Activated T-cell treated with anti-CD3 and anti-CD28 coated beads, Interleukin-2, amount 50 U/mL, for 1 hour (primary cell): Measurements from ENCODE around the gene CDX1.

Experiments used
- DNase-seq: peaks from one replicate; pipeline ENCODE4 v3.0.0-alpha.2; 2020

The CDX1 gene

DNA sequence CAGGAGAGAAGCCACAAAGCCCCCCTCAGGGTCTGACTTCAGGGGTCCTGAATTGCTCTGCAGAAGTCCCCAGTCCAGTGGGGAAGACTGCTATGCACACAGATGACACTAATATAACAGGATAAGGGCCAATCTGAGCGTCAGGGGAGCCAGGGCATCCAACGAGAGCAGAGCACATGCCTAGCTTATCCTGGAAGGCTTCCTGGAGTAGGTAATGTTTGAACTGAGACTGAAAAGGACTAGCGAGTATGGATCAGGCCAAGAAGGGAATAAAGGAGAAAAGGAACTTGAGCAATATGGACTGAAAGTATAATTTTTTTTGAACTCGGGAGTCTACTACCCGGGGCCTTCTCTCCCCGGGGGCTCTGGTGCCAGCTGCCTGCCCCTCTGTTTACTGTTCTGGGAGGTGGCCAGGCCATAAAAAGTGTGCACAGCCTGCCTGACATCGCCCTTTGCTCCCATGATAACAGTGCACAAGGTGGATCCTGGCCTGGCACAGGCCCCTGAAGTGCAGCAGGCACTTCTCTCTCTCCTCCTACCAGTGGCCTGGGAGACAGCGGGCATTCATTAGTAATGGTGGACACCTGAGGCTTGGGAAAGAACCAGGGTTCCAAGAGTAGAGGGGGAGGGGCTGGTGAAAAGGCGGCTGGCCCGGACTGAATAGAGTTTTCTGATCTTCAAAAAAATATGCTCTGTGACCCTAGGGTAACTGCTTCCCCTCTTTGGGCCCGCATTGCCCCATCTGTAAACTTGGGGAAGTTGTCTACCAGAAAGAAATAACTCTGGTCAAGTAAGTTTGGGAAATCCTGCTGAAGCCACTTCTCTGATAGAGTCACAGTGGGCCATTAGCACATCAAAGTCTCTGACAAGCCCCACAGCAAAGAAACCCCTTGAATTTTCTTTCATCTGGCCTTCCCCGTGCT lies 18.7 kb downstream of the CDX1 start:
- DNase-seq: no peak

DNA sequence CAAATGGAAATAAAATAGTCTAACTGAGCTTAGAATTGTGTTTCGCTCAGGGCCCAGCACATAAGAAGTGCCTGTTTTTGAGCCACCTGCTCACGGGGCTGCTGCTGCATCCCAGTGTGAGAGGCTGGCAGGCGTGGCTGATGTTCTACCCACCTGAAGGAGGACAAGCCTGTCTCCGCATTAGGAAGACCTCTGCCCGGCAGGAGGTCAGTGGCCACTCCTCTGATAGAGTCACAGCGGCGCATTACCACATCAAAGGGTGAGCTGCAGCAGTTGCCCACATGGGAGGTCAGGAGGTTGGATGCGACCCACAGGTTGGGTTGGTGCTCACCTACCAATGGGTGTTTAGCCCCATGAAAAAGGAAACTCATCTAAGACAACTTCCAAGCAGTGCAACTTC lies 19.6 kb downstream of the CDX1 start:
- no peak for DNase-seq

DNA sequence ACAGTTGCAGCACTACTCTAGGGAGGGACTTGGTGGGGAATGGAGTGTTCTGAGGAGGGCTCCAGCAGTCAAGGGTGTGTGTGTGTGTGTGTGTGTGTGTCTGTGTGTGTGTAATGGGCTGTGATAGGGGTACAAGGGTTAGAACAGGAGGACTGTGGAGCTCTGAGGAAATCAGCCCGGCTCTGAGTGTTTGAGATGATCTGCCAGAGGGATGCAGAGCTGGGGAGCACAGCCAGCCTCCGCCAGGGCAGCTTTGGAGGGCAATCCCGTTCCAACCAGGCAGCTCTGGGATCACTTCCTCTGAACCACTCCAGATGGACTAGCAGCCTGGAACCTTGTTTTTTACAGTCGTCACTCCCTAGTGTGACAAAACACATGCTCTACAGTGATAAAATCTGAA lies 20.3 kb downstream of the CDX1 start:
- no peak for DNase-seq

DNA sequence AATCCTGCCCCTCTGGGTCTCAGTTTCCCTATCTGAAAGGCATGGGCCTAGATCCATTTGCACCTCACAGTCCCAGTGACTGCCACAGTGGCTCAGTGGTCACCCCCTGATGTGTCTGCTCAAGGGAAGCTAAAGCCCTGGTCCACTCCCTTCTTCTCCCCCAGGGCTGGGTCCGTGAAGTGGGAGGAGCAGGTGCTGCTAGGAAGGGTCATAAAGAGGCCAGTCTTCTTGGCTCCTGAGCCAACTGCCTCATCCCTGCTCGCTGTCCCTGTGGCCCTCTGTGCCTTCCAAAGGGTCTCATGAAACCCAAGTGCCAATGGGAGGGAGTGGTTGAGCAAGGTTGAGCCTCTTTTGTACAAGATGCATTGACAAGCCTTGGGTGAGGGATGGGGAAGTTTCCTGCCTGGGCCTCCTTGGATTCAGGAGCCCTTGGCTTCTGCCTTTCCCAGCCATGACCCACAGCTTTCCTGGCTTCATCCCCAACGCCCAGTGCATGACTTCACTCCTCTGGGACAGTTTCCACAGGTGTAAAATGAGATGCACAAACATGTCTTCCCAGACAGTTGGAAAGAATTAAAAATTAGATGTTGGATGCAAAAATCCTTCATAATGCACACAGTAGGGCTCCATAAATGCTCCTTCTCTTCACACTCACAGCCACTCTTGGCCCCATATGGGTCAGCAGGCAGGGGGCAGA lies 21.7 kb downstream of the CDX1 start:
- no peak for DNase-seq

DNA sequence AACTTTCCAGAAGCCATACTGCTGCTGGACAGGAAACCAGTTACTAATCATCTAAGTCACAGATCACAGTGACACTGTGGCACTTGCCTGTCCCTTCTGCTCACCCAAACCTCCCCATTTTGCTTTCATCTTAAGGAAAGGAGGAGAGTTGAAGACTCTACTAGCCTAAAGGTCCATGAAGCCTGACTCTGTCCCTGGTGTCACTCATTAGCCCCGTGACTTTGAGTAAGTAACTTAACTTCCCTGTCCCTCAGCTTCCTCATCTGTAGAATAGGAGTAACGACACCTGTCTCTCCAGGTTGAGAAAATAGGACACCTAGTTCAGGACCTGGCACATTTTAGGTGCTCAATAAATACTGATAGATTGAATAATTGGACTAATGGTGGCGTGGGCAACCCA lies 22.7 kb downstream of the CDX1 start:
- no peak for DNase-seq

DNA sequence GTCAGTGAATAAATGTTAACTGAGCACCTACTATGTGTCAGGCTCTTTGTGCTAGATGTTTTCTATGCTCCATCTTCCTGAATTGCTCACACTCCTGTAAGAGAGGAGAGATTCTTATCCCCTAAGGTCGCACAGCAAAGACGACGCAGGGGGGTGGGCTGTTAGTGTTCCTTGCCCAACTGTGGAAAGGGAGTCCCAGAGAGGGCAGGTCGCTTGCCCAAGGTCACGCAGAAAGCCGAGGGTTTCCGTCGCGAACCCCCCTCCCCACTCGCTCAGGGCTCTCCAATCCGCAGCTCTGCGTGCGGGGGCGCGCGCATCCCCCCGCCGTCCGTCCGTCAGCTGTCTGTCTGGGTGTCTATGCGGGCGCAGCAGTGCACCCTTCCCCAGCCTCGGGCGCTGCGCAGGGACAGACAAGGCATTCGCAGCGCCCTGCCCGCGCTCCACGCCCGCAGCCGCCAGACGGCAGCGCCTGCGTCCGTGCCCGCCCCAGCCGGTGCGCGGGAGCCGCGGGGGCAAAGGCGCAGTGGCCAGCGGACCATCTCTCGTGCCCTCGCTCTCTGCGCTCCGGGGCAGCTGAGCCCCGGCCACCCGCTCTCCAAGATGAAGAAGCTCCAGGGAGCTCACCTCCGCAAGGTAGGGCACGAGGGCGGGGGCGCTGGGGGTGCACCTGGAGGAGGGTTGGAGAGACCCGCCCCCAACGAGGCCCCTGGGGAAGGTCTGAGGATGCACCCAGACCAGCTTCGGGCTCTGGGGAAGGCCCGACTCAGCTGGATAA lies 23.3 kb downstream of the CDX1 start, which contains the start of gene SLC6A7:
Gene SLC6A7, plus strand, starts transcription at position 335 of the 775 bp plus-strand sequence. Its CDS starts 266 bp downstream, at position 601.
- DNase-seq: no peak

DNA sequence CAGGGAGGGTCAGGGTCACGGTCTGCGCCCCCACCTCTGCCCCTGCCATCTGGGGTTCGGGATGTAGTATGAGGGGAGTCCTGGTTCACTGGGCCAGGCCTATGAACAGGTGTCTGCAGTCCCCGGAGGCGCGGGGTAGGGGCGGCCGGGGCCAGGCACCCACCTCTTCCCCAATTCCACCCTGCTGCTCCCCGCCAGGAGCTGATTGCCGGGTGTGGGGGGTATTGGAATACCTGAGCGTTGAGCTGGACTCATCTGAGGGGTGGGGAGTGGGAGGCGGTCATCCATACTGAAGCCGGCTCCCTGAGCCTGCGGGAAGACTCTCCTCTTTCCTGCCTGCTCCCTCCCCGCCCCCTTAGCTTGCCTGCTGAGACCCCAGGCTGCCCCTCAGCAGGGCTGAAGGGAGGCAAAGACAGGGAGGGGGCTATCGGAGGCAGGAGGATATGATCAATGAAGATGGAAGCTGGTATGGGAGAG lies 24.0 kb downstream of the CDX1 start:
- no peak for DNase-seq

DNA sequence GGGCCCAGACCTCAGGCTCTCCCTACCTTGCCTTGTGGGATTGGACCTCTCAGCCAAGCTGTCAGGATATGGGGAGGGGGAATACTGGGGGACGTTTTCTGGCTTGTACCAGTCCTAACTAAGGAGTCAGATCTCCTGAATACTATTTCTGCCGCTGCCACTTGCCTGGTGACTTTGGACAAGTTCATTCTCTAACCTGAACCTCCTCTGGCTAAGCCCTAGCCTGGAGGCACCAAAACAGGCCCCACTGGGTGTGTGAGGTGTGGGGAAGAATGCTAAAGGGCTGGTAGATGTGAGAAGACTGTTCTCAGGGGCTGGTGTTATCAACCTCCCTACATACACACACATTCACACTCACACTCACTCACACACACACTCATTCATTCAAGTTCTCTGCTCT lies 24.4 kb downstream of the CDX1 start:
- no peak for DNase-seq

DNA sequence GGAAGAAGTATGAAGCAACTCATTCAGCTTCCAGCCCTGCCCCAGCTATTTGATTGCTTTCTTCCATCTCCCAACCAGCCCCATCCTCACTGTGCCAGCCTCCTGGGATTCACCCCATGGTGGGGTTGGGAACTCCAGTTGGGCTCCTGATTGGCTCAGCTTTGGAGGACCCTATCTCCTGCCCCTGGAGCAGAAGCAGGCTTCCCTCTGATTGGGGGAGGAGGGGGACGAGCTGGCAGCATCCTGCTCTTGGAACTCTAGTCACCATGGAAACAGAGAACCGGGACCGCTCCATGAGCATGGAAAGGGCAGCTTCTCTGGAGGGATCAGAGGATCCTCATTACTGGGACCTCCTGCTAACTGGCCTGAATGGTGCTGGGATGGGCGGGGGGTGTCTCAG lies 25.9 kb downstream of the CDX1 start:
- DNase-seq: no peak

DNA sequence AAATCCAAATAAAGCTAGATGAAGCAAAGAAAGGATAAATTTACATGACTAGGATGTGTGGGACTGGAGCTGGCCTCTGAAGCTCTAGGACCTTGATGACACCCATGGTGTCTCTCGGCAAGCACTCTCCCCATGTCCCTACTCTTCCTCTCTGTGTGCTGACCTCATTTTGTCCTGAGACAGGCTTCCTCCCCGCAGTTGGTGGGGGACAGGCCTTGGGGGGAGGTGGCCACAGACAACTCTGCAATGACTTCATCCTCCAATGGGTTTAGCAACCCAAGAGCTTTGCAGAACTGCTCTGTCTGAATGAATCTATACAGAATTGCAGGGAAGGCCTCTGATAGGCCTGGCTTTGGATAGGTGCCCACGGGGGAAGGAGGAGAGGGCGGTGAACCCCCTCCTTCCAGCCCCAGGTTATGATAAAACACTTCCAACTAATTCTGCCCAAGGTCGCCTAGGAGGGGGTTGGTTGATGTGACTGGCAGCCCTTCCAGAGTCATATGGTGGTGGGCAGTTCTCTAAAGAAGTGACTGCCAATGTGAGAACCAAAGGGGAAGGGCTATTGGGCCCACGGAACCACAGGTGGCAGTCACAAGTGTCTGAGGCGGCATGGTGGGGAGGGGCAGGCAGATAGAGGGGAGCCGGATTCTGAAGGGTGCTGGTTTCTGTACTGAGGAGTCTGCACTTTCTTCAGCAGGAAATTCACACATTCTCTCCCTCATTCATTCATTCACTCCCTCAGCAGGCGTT lies 29.3 kb downstream of the CDX1 start:
- DNase-seq: no peak

DNA sequence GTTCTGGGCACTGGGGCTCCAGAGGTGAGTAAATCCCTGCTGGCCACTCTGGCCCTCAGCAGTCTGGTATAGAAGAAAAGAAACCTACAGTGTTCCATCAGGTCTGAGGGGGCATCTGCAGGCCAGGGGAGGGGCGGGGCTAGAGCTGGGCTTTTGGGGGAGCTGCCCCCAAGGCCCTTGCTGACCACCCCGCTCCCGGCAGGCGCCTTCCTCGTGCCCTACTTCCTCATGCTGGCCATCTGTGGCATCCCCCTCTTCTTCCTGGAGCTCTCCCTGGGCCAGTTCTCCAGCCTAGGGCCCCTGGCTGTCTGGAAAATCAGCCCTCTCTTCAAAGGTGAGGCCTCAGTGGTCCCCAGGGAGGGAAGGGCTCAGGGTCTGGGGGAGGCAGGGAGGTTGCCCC lies 29.9 kb downstream of the CDX1 start:
- DNase-seq: no peak

DNA sequence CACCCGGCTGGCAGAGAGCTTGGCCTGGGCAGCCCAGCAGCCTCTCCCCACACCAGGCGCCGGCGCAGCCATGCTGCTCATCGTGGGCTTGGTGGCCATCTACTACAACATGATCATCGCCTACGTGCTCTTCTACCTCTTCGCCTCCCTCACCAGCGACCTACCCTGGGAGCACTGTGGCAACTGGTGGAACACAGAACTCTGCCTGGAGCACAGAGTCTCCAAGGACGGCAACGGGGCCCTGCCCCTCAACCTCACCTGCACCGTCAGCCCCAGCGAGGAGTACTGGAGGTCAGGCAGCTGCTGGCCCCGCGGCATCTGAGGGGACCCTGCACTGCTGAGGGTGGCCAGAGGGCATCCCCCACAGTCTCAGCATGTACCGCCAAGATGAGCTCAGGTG lies 30.4 kb downstream of the CDX1 start:
- DNase-seq: no peak

DNA sequence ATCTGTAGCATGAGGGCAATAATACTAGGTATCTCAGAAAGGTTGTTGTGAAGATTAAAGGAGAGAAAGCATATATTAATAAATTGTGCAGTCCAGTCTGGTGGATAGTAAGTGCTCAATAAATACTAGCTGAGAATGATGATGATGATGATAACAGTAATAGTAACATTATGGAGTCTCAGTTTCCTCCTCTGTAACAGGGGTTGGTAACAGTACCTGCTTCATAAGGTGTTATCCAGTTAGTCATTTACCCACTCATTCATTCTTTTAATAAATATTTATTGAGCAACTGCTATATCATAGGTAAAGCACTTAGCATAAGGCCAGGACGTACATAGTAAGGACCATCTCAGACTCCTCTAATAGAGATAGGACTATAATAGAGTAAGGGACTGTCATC lies 30.9 kb downstream of the CDX1 start:
- DNase-seq: no peak

DNA sequence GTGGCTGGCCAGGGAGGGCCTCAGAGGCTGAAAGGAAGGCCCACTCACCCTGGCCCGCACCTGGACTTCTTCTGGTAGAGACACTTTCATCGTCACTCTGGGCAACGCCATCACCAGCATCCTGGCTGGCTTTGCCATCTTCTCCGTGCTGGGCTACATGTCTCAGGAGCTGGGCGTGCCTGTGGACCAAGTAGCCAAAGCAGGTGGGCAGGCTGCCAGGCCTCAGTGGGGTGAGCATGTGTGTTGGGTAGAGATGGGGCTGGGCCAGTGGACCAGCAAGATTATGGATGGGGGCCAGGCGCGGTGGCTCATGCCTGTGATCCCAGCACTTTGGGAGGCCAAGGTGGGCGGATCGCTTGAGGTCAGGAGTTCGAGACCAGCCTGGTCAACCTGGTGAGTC lies 35.9 kb downstream of the CDX1 start:
- DNase-seq: no peak

DNA sequence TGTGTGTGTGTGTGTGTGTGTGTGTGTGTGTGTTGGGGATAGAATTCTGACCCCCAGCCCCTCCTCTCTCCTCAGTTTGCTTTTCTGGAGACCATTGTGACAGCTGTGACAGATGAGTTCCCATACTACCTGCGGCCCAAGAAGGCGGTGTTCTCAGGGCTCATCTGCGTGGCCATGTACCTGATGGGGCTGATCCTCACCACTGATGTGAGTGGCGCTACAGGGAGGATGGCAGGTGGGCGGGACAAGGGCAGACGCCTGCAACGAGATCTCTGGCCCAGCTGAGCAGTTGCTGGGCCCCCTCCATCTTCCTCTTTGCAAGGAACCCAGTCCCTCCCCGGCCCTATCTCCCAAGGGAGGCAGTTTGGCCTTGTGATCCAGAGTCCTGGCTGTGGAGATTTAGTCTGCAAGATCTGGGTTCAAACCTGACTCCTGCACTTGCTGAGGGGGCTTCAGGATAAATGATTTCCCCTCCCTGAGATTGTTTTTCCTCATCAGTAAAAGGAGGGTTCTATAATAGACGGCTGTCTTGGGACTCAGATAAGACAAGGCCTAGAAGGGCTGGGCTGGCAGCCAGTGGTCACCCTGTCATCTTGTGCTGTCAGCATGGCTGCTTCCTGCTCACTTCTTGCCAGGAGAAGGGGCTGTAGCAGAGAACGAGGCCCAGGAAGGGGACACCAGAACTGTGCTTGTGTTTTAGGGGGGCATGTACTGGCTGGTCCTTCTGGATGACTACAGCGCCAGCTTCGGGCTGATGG lies 37.4 kb downstream of the CDX1 start:
- no peak for DNase-seq

DNA sequence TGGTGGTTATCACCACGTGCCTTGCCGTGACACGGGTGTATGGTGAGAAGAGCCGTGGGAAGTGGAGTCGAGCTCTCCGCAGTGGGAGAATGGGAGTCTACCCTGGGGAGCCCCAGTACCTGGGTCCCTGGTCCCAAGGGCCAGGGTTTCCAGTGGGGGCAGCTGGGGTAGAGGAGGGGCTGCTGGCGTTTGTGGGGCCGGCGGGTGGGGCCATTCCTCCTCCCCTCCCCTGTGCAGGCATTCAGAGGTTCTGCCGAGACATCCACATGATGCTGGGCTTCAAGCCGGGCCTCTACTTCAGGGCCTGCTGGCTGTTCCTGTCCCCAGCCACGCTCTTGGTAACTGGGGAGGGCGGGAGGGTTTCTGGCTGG lies 38.0 kb downstream of the CDX1 start:
- DNase-seq: no peak

DNA sequence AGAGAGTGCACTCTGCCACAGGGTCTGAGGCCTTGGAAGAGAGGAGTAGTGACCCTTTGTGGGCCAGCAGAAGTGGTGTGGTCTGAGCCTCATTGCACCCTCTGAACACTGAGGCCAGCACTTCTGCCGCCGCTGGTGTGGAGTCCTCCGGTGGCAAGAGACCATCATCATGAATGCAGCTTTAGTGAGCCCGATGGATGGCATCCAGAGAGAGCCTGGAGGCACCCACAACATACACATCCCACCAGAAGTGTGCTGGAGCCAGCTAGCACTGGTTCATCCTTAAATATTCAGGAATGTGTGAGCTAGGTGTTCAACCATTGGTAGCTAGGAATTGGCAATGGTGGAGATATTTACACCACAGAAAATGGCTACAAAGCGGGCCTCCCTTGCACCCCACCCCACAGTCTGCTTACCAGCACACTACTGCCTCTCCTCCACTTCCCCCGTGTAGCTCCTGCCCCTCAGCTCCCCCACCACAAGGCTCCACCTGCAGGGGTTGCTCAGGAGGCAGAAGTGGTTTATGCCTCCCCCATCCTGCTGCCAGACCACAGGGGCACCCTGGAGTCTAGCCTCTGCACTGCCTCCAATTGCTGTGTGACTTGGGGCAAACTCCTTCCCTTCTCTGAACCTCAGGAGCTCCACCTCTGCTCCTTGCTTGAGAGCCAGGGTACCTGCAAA lies 39.7 kb downstream of the CDX1 start:
- DNase-seq: no peak

DNA sequence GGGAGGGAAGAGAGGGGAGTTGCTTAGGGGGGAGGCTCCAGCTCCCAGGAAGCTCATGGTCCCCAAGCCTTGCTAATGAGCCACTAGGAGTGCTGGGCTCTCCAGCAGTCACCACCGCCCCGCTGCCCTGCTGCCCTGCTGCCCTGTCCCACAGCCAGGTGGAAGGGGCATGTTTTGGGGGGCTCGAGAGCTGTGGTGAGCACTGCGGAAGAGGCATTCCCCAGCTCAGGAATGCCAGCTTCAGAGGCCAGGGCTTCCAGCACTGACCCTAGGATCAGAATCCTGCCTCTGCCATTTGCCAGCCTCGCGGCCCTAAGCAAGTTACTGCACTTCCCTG lies 40.2 kb downstream of the CDX1 start:
- no peak for DNase-seq

DNA sequence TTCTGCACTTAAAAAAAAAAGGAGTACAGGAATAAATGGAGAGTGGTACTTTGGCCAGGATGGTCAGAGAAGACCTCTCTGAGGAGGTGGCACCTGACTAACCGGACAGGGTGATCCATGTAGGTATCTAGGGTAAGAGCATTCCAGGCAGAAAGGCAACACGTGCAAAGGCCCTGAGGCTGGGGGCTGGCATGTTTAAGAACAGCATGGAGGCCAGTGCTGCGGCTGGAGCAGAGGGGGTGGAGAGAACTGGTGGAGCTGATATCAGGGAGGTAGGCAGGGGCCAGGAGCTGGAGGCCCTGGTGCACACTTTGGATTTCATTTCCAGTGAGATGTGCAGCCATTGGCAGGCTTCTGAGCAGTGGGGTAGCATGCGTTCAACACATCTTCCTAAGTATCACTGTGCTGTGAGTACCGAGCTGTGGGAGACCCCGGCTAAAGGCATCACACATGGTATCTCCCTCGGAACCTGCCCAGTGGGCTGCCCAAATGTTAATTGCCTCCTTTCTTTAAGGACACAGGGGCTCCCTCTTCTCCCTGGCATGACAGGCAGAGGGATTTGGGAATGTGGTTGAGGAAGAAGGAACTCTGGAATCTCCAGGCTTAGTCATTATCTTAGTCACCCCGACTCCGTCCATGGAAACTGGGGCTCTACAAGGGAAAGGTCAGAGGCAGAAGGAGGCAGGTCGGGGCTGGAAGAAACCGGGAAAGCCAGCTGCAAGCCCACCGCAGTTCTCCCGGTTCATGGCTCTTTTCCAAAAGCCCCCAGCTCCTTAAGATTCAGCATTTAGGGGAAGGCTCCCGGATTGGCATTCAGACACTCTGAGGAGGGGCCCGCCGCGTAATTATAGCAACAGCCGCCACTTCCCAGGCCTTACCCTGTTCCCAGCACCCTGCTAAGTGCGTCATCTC lies 41.9 kb downstream of the CDX1 start:
- no peak for DNase-seq

DNA sequence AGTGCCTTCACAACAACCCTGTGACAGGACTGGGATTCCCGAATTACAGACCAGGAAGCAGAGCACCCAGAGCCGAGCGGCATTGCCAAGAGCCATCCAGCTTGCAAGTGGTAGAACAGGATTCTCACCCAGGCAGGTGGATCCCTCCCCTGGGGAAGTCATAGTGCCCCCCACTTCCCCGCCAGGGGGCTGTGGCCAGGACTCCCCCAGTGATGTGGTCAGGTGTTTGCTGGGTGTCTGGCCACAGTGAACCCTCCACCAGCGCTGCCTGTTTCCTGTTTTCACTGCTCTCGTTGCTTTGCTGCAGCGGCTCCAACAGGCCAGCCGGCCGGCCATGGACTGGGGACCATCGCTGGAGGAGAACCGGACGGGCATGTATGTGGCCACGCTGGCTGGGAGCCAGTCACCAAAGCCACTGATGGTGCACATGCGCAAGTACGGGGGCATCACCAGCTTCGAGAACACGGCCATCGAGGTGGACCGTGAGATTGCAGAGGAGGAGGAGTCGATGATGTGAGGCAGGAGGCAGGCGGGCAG lies 42.6 kb downstream of the CDX1 start:
- peak; percentile 31 for DNase-seq
